GM19438 (cell line): ENCODE results near the gene SEC22A.
"Not testable (repeated sequence)": the region's sequence is repeated elsewhere in the genome, so short reads cannot be mapped to it uniquely, and the experiment has no call there.

ENCODE experiments used
- ATAC-seq: cut with Tn5 transposase; IDR thresholded peaks from one replicate; pipeline ENCODE4 v1.9.1; 2021; ENCODE audit warnings: low read depth; ENCODE audit not compliant: unreplicated experiment

SEC22A gene

GRCh38 chr3:123169930-123170329, 31.8 kb upstream of the SEC22A start:
- ATAC-seq, result no peak

DNA sequence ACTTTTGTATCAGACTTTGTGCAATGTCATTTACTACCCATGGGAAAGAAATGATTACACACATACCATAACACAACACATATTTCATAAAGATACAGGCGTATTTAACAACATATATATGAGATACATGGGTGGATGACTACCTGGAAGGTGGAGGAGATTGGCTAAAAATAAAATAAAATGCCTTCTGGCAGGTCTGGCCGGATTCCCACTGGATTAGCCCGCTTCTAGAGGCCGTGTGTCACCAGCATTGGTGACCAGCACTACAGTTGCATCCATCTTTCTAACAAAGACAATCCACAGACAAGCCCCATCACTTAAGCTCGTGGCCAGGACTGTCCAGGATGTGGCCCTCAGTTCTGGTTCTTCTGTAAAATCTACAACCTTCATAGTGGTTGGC, 21.0 kb upstream of the SEC22A start:
- no peak for ATAC-seq

- ATAC-seq, result no peak
Measured at GRCh38 chr3:123186695-123187094, 15.0 kb upstream of the SEC22A start.

- no peak for ATAC-seq
Measured at GRCh38 chr3:123188058-123188457, 13.7 kb upstream of the SEC22A start.

GRCh38 chr3:123193448-123194101, 8.2 kb upstream of the SEC22A start:
- ATAC-seq, result no peak

GRCh38 chr3:123194552-123194951, 7.2 kb upstream of the SEC22A start:
- ATAC-seq, result no peak

- ATAC-seq, result no peak
Measured at GRCh38 chr3:123198372-123198771, 3.4 kb upstream of the SEC22A start.

DNA sequence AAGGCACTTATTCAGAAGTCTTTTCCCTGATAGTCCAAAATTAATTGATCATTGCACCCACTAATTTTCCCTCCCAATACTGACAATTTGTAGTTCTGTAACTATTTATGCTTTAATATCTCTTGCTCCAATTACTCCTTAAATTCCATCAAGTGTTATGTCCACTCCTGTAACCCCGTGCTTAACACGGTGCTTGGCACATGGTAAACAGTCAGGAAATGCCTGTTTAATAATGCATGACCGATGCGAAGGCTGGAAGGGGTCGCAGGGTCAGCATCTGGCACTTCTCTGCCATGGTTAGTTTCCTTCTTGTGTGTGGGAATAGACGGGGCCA, 553 bp upstream of the SEC22A start:
- ATAC-seq, result no peak

DNA sequence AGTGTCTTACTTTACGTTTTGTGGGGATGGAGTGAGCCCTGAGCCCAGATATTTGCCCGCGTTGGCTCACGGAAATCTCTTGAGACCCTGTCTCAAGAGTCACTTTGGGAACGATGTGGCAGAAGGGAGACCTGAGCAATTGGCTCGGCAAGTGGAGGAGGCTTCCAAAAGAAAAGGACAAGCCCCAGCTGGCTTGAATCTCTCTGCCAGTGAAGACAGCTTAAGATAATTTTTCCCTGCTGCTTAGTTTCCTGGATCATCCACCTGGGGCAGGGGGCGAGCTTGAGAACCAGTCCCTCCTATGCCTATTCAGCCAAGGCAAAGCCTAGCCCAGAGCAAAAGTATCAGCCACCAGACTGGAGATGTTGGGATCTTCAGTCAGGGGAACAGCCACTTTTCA, 708 bp downstream of the SEC22A start:
- no peak for ATAC-seq

- ATAC-seq, result no peak
Measured at GRCh38 chr3:123218990-123219389, 17.2 kb downstream of the SEC22A start.

GRCh38 chr3:123221369-123221768, 19.6 kb downstream of the SEC22A start:
- not testable (repeated sequence) for ATAC-seq

GRCh38 chr3:123225016-123225415, 23.3 kb downstream of the SEC22A start:
- ATAC-seq, result no peak

DNA sequence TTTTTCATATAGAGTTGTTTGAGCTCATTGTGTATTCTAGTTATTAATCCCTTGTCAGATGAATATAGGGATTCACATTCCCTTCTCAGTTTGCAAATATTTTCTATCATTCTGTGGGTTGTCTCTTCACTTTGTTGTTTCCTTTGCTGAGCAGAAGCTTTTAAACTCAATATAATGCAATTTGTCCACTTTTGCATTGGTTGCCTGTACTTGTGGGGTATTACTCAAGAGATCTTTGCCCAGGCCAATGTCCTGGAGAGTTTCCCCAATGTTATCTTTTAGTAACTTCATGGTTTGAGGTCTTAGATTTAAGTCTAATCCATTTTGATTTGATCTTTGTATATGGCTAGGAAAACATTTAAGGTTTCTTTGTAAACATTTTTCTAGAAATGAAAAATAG, 24.8 kb downstream of the SEC22A start:
- no peak for ATAC-seq

DNA sequence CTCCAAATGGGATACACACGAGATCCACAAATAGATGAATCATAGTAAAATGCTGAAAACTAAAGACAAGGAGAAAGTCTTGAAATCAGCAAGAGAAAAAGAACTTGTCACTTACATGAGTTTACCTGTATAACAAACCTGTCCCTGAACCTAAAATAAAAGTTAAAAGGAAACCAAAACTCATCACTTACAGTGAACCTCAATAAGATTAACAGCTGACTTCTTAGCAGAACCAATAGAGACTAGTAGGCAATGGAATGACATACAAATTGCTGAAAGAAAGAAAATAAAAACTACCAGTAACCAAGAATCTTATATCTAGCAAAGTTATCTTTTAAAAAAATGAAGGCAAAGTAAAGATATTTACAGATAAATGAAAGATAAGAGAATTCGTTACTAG, 27.4 kb downstream of the SEC22A start:
- ATAC-seq, result no peak

GRCh38 chr3:123236902-123237301, 35.2 kb downstream of the SEC22A start:
- no peak for ATAC-seq

GRCh38 chr3:123239186-123239585, 37.4 kb downstream of the SEC22A start:
- not testable (repeated sequence) for ATAC-seq

- no peak for ATAC-seq
Measured at GRCh38 chr3:123239756-123240155, 38.0 kb downstream of the SEC22A start.

DNA sequence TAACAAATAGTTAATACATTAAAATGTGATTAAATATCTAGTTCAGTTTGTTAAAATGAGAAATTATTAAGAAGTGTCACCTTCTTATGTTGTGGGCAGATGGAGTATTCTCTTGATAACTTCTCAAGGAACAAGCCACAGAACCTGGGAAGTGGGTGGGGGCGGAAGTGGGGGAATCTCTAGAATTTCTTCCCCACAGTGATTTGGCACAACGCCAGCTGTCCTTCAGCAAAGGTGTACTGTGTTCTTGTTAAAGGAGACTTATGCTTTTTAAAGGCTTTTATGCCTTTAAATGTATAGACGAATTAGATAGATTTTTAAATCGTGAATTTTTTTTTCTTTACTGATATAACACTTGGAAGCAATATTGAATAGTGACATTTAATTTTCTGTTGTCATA, 42.4 kb downstream of the SEC22A start:
- no peak for ATAC-seq

GRCh38 chr3:123246866-123247265, 45.1 kb downstream of the SEC22A start:
- no peak for ATAC-seq

GRCh38 chr3:123256256-123256655, 54.5 kb downstream of the SEC22A start:
- no peak for ATAC-seq

DNA sequence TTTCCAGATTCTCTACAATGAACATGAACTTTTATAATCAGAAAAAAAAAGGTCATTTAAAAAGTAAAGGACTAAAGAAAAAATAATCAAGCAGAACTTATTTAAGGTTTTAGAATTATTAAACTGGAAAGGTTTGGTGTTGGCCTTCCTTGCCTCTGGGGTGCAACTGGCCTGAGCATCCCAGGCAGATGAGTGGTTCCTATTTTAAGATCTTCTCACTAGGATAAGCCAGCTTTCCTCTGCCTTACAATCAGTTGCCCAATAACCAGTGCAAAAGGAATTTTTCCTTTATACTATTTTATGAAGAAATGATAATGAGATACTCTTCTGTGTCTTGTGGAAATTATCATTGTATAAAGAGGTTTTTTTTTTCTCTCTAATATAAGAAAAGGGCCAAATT, 56.6 kb downstream of the SEC22A start:
- no peak for ATAC-seq

DNA sequence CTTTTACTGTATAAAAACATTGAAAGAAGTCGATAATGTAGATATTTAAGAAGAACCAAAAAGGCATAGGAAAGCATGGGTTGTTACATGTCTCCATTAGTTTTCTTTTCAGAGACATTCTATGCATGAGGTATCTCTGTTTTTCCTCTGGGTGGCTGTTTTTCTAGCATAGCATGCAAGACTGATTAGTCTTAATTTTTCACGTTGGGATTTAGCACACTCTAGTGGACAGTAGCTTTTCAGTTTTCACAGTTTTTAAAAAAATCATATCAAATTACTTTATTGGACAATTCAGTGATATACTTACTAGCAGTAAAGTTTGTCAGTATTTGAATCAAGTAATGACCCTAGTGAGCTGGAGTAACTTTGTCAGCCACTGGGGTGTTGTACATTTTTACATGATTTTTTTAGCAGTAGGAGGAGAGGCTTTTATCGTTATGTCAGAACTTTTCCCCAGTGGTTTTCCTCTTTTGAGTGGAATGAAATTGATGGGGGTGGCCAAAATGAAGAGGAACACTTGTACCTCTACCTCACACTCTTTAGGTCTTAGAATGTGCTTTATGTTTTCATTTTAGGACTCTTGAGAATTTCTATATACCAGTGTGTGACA, 57.2 kb downstream of the SEC22A start:
- no peak for ATAC-seq

DNA sequence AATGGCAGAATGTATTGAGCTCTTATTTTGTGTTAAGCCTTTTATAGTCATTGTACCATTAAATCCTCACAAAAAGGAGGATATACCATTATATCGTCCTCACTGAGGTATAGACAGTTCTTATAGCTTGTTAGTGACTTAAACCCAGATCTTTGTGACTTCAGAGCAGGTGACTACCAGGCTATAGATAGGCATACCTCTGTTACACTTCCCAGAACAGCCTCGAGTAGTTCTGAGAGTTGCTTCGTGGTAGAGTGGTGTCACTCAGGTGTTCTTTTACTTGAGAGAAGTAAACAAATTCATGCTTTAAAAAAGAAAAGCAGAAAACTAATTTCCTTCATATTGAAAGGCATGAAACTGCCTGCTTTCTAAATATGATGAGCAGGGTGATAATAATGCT, 59.9 kb downstream of the SEC22A start:
- ATAC-seq, result no peak
